Esophagus squamous epithelium (tissue), 5 donors: ENCODE data around the gene WDR1. TPM values are rescaled to one million over a fixed set of nuclear protein-coding genes. Genes with fewer than 3 reads are reported as not detected.

Experiments used
- DNase-seq: peaks from one replicate; lab custom pipeline; 2025; lab: John Stamatoyannopoulos, UW
- H3K27ac ChIP-seq, 4 donors: fragments of 200-600 bp; sonication (generic); one replicate each; pipeline ENCODE4 v1.5.1; 2016 to 2019; ENCODE audit warnings: mild to moderate bottlenecking in 1 of 4
- H3K27me3 ChIP-seq, 4 donors: fragments of 200-600 bp; sonication (generic); 1 replicate in 3 of 4; 2 replicates in 1 of 4; pipeline versions ENCODE4 v1.5.1 to v1.6.0; 2017 to 2021; ENCODE audit warnings: antibody characterized with exemption in 1 of 4
- H3K36me3 ChIP-seq, 3 donors: fragments of 200-600 bp; sonication (generic); one replicate each; pipeline ENCODE4 v1.5.1; 2016 to 2019
- H3K4me1 ChIP-seq, 3 donors: fragments of 200-600 bp; sonication (generic); one replicate each; pipeline ENCODE4 v1.5.1; 2017 to 2019
- H3K4me3 ChIP-seq, 4 donors: fragments of 200-600 bp; sonication (generic); 1 replicate in 3 of 4; 2 replicates in 1 of 4; pipeline ENCODE4 v1.5.1; 2016 to 2019; ENCODE audit warnings: mild to moderate bottlenecking in 2 of 4, moderate library complexity in 1 of 4
- H3K9me3 ChIP-seq, 3 donors: fragments of 200-600 bp; sonication (generic); one replicate each; pipeline ENCODE4 v1.5.1; 2016 to 2019
- POLR2A ChIP-seq, 4 donors: fragments of 450-650 bp; IDR thresholded peaks; one replicate each; pipeline ENCODE4 v1.6.1; 2017; ENCODE audit warnings: antibody characterized with exemption in 4 of 4, mild to moderate bottlenecking in 4 of 4, moderate library complexity in 3 of 4
- WGBS, 2 donors: methylation state at CpG; one replicate each; pipeline ENCODE4 v1.1.5; 2018; 5-methylcytosine and 5-hydroxymethylcytosine counted together
- intact Hi-C: fragments of 100-400 bp; cut with DNase I; formaldehyde crosslinking; loops from one replicate; pipeline ENCODE4 v1.15.0; 2022
- total RNA-seq, 4 donors: library from RNA; depleted of rRNA; stranded (reverse); fragments of >200 nt; gene quantifications; one replicate each; pipeline ENCODE4 v1.1.0, GENCODE V29; 2016
- TF ChIP-seq, protein P1 (sequence below), 6 experiments: fragments of 450-650 bp in 4 of 6; fragments of 200-600 bp in 2 of 6; sonication (generic) in 2 of 6; IDR thresholded peaks; one replicate each; pipeline ENCODE4 v1.5.1; 2016 to 2019; ENCODE audit warnings: antibody characterized with exemption in 6 of 6, mild to moderate bottlenecking in 4 of 6, moderate library complexity in 4 of 6
- donor health status: DM: yes; HTN: yes; CAD: no.

WDR1 gene
- total RNA-seq, 4 donors from 2014 or later: 131 to 203 (median 171) TPM

DNA sequence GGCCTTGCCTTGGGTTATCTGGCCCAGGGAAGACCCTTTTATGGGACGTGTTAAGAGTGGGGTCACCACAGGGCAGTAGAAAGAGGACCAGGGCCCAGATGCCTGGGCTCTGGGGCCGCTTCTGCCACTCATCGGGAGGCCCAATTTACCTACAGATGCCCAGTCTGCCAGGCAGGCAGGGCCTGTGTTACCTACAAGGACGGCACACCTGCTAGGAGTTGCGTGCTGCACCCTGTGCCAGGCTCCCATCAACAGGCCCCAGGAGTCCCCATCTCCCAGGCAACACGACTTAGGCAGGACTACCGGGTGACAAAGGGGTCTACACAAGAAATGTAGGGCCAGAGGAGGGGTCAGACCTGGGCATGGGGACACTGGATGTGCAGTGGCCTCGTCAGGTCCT lies 34.6 kb downstream of the WDR1 start:
- 88 to 100% methylated on average over 2 of the region's 8 CpGs for WGBS, 2 donors
- Histone ChIP-seq H3K4me3 (no peak overlapping the region), H3K36me3 (peaks cover 81 to 100% (median 91%) of the 10 kb centered on the region in 3 donors), H3K9me3 (no peaks in the 10 kb centered on the region), H3K4me1 (peaks cover 0 to 28% (median 0%) of the 10 kb centered on the region in 3 donors), H3K27ac (no peak overlapping the region), H3K27me3 (no peaks in the 10 kb centered on the region)
- DNase-seq: no peak
- intact Hi-C loops: no loop called here
- TF ChIP-seq POLR2A (IDR thresholded peaks at IDR 0.05): no peak
- TF ChIP-seq, protein P1, sequence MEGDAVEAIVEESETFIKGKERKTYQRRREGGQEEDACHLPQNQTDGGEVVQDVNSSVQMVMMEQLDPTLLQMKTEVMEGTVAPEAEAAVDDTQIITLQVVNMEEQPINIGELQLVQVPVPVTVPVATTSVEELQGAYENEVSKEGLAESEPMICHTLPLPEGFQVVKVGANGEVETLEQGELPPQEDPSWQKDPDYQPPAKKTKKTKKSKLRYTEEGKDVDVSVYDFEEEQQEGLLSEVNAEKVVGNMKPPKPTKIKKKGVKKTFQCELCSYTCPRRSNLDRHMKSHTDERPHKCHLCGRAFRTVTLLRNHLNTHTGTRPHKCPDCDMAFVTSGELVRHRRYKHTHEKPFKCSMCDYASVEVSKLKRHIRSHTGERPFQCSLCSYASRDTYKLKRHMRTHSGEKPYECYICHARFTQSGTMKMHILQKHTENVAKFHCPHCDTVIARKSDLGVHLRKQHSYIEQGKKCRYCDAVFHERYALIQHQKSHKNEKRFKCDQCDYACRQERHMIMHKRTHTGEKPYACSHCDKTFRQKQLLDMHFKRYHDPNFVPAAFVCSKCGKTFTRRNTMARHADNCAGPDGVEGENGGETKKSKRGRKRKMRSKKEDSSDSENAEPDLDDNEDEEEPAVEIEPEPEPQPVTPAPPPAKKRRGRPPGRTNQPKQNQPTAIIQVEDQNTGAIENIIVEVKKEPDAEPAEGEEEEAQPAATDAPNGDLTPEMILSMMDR (IDR thresholded peaks at IDR 0.05): no peak

DNA sequence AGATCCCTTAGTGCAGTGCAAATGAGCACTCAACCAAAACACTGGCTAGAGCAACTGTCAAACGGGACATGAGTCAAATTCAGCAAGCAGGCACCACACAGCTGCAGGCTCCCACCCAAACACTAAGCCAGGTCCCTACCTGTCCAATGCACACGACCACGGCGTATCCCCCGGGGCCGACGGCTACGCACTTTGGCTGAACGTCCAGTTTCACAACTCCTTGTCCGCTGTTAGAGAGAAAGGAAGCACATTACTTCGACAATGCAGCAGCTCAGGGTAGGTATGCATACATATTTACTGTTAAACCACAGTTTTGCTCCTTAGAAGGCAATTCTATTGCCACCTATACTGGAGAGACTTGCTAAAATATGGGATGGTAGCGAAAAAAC lies 35.4 kb downstream of the WDR1 start:
- Histone ChIP-seq H3K4me3 (no peak overlapping the region), H3K27ac (no peak overlapping the region), H3K27me3 (no peaks in the 10 kb centered on the region), H3K9me3 (no peaks in the 10 kb centered on the region), H3K36me3 (peaks cover 80 to 100% (median 93%) of the 10 kb centered on the region in 3 donors), H3K4me1 (peaks cover 0 to 28% (median 0%) of the 10 kb centered on the region in 3 donors)
- DNase-seq: no peak
- intact Hi-C loops: no loop called here
- TF ChIP-seq POLR2A (IDR thresholded peaks at IDR 0.05): no peak
- TF ChIP-seq, protein P1 (IDR thresholded peaks at IDR 0.05): no peak
- WGBS, 2 donors: 83 to 89% methylated on average over 2 of the region's 12 CpGs

DNA sequence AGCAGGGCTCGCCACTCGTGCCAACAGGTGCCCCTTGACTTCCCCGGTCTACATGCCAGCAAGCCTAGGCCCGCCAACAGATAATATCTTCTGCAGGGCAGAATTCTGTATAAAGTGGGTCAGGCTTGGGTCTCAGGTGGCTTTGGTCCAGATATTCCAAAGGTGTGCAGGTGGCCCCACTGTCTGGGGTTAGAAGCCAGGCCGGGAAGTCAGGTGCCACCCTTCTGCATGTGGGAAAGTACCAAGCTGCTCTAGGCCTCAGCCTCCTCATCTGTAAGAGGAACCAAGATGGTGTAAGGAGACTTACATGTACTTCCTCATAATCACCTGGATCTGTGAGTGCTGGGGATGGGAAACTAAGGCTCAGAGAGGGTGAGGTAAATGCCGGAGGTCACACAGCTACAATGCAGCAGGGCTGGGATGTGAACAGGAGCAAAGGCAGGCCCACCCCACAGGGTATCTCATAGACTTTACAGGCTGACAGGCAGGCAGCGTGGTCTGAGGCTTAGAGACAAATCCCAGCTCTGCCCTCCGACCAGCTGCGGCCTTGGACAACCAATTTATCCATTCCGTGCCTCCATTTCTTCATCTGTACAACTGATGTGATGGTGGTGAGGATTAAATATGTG lies 35.9 kb downstream of the WDR1 start:
- WGBS, 2 donors: 68 to 89% methylated on average over 4 to 7 of the region's 10 CpGs
- Histone ChIP-seq H3K4me1 (peaks cover 0 to 28% (median 0%) of the 10 kb centered on the region in 3 donors), H3K9me3 (no peaks in the 10 kb centered on the region), H3K27ac (no peak overlapping the region), H3K27me3 (no peaks in the 10 kb centered on the region), H3K4me3 (no peak overlapping the region), H3K36me3 (peaks cover 75 to 100% (median 91%) of the 10 kb centered on the region in 3 donors)
- intact Hi-C loops: no loop called here
- TF ChIP-seq POLR2A (IDR thresholded peaks at IDR 0.05): no peak
- no peak for DNase-seq

- intact Hi-C loops: no loop called here
- WGBS, 2 donors: 72 to 83% methylated on average over 2 to 5 of the region's 8 CpGs
- Histone ChIP-seq H3K9me3 (no peaks in the 10 kb centered on the region), H3K27ac (no peak overlapping the region), H3K36me3 (peaks cover 68 to 100% (median 91%) of the 10 kb centered on the region in 3 donors), H3K27me3 (no peaks in the 10 kb centered on the region), H3K4me3 (no peak overlapping the region), H3K4me1 (peaks cover 0 to 32% (median 0%) of the 10 kb centered on the region in 3 donors)
- no peak for TF ChIP-seq POLR2A (IDR thresholded peaks at IDR 0.05)
- TF ChIP-seq, protein P1 (IDR thresholded peaks at IDR 0.05): no peak
- no peak for DNase-seq
Measured at GRCh38 chr4:10079912-10080588, 36.5 kb downstream of the WDR1 start.

GRCh38 chr4:10079256-10079655 lies 37.3 kb downstream of the WDR1 start:
- H3K27ac ChIP-seq: no peak overlapping the region
- WGBS, 2 donors: 78 to 79% methylated on average over 12 to 15 of the region's 15 CpGs
- peaks cover 65 to 100% (median 89%) of the 10 kb centered on the region in 3 donors for H3K36me3 ChIP-seq
- intact Hi-C loops: no loop called here
- TF ChIP-seq, protein P1 (IDR thresholded peaks at IDR 0.05): no peak
- TF ChIP-seq POLR2A (IDR thresholded peaks at IDR 0.05): no peak
- H3K27me3 ChIP-seq: no peaks in the 10 kb centered on the region
- H3K4me1 ChIP-seq: peaks cover 0 to 32% (median 0%) of the 10 kb centered on the region in 3 donors
- H3K4me3 ChIP-seq: no peak overlapping the region
- DNase-seq: no peak
- no peaks in the 10 kb centered on the region for H3K9me3 ChIP-seq
